Ecto neural progenitor cell (in vitro differentiated cells): Measurements from ENCODE around the gene GSTM3.
"Not testable (repeated sequence)": the region's sequence is repeated elsewhere in the genome, so short reads cannot be mapped to it uniquely, and the experiment has no call there.

ENCODE experiments used
- DNase-seq: peaks from one replicate; pipeline ENCODE4 v3.0.0-alpha.2; 2018; ENCODE audit warnings: low spot score

GSTM3 gene

GRCh38 chr1:109762039-109762585 lies 21.3 kb upstream of the GSTM3 start:
- no peak for DNase-seq

GRCh38 chr1:109761227-109762038 lies 20.6 kb upstream of the GSTM3 start:
- no peak for DNase-seq

GRCh38 chr1:109760581-109761226 lies 19.9 kb upstream of the GSTM3 start:
- DNase-seq, result no peak

GRCh38 chr1:109759513-109760334 lies 18.9 kb upstream of the GSTM3 start:
- no peak for DNase-seq

- no peak for DNase-seq
Measured at GRCh38 chr1:109757936-109758786, 17.3 kb upstream of the GSTM3 start.

GRCh38 chr1:109756848-109757521 lies 16.1 kb upstream of the GSTM3 start:
- DNase-seq, result no peak

GRCh38 chr1:109756325-109756724 lies 15.5 kb upstream of the GSTM3 start:
- DNase-seq, result not testable (repeated sequence)

- no peak for DNase-seq
Measured at GRCh38 chr1:109754738-109755137, 13.9 kb upstream of the GSTM3 start.

- DNase-seq, result no peak
Measured at GRCh38 chr1:109751531-109752260, 10.9 kb upstream of the GSTM3 start.

- no peak for DNase-seq
Measured at GRCh38 chr1:109750920-109751319, 10.1 kb upstream of the GSTM3 start.

- no peak for DNase-seq
Measured at GRCh38 chr1:109750241-109750882, 9.5 kb upstream of the GSTM3 start.

GRCh38 chr1:109749221-109749620 lies 8.4 kb upstream of the GSTM3 start:
- no peak for DNase-seq

GRCh38 chr1:109748311-109748710 lies 7.5 kb upstream of the GSTM3 start:
- not testable (repeated sequence) for DNase-seq

- DNase-seq, result peak; percentile 91
Measured at GRCh38 chr1:109739738-109740614, 862 bp downstream of the GSTM3 start.

GRCh38 chr1:109733236-109733870 lies 7.5 kb downstream of the GSTM3 start:
- DNase-seq, result no peak

GRCh38 chr1:109732390-109732881 lies 8.4 kb downstream of the GSTM3 start:
- DNase-seq, result no peak

GRCh38 chr1:109730666-109731065 lies 10.2 kb downstream of the GSTM3 start:
- peak; percentile 18 for DNase-seq

GRCh38 chr1:109728870-109729269 lies 12.0 kb downstream of the GSTM3 start:
- DNase-seq, result no peak
